SH-SY5Y (cell line): Measurements from ENCODE around the gene LDB2.

Experiments
- GATA2 ChIP-seq: IDR thresholded peaks from 2 replicates; pipeline ENCODE4 v1.6.1; 2011; ENCODE audit warnings: mild to moderate bottlenecking, low read depth, low read length
- GATA3 ChIP-seq: IDR thresholded peaks from 2 replicates; pipeline ENCODE4 v1.6.1; 2011; ENCODE audit warnings: low read depth, mild to moderate bottlenecking, low read length, moderate library complexity

DNA sequence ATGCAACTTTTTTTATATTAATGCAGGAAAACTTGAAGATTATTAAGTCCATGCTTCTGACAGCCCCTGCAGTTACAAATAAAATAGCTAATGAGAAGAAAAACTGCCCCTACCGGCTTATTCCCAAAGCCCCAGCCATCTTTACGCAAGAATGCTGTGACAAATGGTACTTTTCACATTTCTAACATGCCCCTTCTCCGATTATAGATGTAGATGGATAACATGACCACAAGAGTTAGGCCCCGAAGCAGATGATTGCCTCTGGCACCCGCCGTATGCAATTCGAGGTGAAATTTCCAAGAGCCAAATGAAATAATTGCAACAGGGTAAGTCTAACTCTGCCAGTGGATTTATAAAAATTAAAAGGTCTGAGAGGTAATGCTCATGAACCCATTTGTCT is 352.8 kb downstream of the LDB2 start:
- no peak for TF ChIP-seq GATA3
- no peak; the same call in 1 of the 2 replicates for TF ChIP-seq GATA2
